HUES48 (cell line): Measurements from ENCODE around the gene ADAMTSL3.

Source experiments
- H3K27ac ChIP-seq: one replicate; pipeline ENCODE4 v1.7.0; 2013; ENCODE audit warnings: low read depth, low read length, inconsistent platforms
- H3K27me3 ChIP-seq: 2 replicates; pipeline ENCODE4 v1.6.1; 2013; ENCODE audit warnings: mild to moderate bottlenecking, low read length; ENCODE audit not compliant: control insufficient read depth, insufficient read depth
- H3K36me3 ChIP-seq: 2 replicates; pipeline ENCODE4 v1.6.1; 2013; ENCODE audit warnings: low read length; ENCODE audit not compliant: control insufficient read depth, insufficient read depth
- H3K4me1 ChIP-seq: 2 replicates; pipeline ENCODE4 v1.6.1; 2013; ENCODE audit warnings: mild to moderate bottlenecking, low read length; ENCODE audit not compliant: control insufficient read depth, insufficient read depth
- H3K4me3 ChIP-seq: 2 replicates; pipeline ENCODE4 v1.5.1; 2013; ENCODE audit warnings: mild to moderate bottlenecking, low read depth, low read length
- H3K9ac ChIP-seq: 2 replicates; pipeline ENCODE4 v1.6.1; 2013; ENCODE audit warnings: mild to moderate bottlenecking, low read depth, low read length, moderate library complexity
- H3K9me3 ChIP-seq: 2 replicates; pipeline ENCODE4 v1.6.1; 2013; ENCODE audit warnings: low read length; ENCODE audit not compliant: control insufficient read depth, insufficient read depth

Gene ADAMTSL3

DNA sequence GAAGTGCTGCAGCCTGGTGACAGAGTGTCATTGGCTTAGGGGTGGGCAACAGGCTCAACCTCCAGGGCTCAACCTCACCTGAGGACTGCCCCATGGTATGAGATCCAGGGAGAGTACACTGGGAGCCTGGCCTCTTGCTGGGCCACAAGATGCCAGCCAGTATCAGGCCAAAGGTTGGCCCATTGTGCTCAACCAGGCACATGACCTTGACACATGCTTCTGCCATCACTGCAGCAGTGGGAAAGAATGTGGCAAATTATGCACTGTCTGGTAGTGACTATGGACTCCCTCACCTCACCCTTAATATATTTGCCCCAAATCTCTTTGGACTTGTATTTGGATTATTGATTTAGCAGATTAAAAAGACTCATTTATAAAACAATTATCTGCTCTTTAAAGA, 347.7 kb downstream of the ADAMTSL3 start:
- H3K27ac ChIP-seq: no peak overlapping the region
- H3K9ac ChIP-seq: no peak overlapping the region
- no peaks in the 10 kb centered on the region for H3K9me3 ChIP-seq
- H3K27me3 ChIP-seq: no peaks in the 10 kb centered on the region
- H3K36me3 ChIP-seq: no peaks in the 10 kb centered on the region
- no peak overlapping the region for H3K4me3 ChIP-seq
- no peaks in the 10 kb centered on the region for H3K4me1 ChIP-seq

DNA sequence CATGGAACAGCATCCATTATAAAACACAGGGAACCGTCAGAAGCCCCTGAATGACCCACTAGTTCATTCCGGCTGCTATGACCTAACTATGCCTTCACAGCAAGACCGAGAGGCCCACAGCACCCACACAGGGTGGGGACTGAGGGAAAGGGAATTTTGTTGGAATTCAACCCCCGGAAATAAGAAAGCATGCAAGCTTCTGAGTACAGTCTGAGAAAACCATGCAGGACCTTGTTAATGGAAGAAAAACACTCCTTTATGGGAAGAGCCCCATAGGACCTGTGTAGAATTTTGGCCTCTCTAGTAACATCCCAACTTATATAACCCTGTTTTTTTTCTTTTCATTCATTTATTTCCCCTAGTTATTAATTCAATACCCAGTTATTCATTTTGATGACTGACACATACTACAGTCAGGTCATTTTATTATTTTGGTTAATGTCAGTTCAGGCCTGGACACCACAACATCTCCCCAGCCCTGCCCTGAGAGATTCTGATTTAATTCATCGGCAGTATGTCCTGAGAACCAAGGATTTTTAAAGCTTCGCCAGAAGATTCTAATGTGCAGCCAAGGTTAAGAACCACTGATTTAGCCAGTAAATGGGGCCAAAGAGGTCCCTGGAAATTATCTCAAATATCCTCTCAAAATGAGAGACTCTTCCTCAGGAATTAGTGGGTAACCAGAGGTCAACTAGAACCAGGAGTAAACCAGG, 350.0 kb downstream of the ADAMTSL3 start:
- Histone ChIP-seq H3K4me3 (no peak overlapping the region), H3K27me3 (no peaks in the 10 kb centered on the region), H3K36me3 (no peaks in the 10 kb centered on the region), H3K27ac (no peak overlapping the region), H3K4me1 (no peaks in the 10 kb centered on the region), H3K9me3 (no peaks in the 10 kb centered on the region), H3K9ac (no peak overlapping the region)

DNA sequence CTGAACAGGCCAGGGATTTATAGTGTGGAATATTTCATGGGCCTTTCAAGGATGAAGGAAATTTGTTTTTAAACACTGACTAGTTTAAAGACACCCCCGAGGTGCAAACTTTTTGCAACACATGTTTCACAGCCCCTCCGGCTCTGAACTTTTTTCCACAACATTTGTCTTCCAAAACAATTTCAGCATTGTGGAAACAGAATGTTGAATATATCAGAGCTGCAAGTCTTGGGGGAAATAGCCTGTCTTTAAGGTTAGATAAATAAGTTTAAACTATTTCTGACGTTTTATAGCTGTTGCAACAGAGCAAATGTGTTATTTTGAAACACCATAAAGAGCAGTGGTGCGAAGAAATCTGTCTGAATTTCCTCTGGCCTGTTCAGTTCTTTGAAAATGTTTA, 352.5 kb downstream of the ADAMTSL3 start:
- no peak overlapping the region for H3K4me3 ChIP-seq
- H3K27me3 ChIP-seq: no peaks in the 10 kb centered on the region
- H3K4me1 ChIP-seq: no peaks in the 10 kb centered on the region
- H3K9ac ChIP-seq: no peak overlapping the region
- H3K27ac ChIP-seq: no peak overlapping the region
- H3K36me3 ChIP-seq: no peaks in the 10 kb centered on the region
- H3K9me3 ChIP-seq: no peaks in the 10 kb centered on the region

DNA sequence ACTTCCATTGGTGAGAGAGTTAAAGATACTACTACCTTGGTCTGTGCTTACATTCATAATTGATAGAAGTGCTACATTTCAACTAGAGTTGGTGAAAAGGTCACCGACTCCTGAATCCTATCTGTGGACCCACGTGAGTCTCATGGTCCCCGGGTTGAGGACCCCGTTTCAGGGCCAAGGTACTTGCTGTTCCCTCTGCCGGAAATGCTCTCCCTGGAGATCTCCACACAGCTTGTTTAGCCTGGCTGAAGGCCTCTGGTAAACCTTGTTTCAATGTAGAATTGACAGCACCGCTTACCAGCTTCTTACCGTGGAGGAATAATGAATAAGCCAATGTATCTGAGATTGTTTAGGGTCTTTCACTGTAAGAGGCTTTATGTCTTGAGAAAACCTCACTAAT, 355.7 kb downstream of the ADAMTSL3 start:
- H3K9me3 ChIP-seq: no peaks in the 10 kb centered on the region
- H3K27ac ChIP-seq: no peak overlapping the region
- no peak overlapping the region for H3K9ac ChIP-seq
- no peaks in the 10 kb centered on the region for H3K36me3 ChIP-seq
- H3K4me3 ChIP-seq: no peak overlapping the region
- no peaks in the 10 kb centered on the region for H3K4me1 ChIP-seq
- H3K27me3 ChIP-seq: no peaks in the 10 kb centered on the region

DNA sequence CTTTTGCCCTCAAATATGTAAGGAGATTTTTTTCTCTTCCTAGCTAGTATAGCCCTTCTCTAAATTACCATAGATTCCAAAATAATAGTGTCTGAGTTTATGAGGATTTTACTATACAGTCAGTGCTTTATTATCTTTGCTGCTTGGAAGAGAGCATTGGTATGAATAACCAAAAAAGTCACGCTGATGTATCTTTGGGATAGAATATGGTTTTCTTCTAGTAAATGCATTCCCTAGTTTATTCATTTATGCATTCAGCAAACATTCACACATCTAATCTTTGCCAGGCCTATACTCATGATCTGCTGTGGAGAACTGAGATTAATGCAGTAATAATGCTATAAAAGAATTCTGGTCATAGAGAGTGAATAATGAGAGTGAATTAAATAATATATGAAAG, 356.3 kb downstream of the ADAMTSL3 start:
- H3K9ac ChIP-seq: no peak overlapping the region
- no peaks in the 10 kb centered on the region for H3K4me1 ChIP-seq
- H3K36me3 ChIP-seq: no peaks in the 10 kb centered on the region
- H3K9me3 ChIP-seq: no peaks in the 10 kb centered on the region
- no peak overlapping the region for H3K4me3 ChIP-seq
- no peaks in the 10 kb centered on the region for H3K27me3 ChIP-seq
- no peak overlapping the region for H3K27ac ChIP-seq

DNA sequence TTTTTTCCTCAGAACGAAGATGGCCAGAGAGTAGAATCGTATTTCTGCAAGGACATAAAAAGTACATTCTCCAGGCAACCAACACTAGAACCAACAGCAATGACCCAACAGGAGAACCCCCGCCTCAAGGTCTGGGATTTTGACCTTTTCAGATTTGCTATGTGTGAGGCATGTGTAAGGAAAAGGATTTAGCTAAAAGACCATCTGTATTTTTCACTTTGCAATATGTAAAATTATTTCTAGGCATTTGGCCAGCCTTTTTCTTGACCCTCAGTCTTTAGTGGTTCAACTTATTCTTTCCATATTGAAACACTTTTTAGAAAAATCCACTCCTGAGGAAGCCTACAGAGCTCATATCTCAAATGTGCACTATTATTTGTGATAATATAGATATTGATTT, 362.4 kb downstream of the ADAMTSL3 start:
- Histone ChIP-seq H3K4me3 (no peak overlapping the region), H3K4me1 (no peaks in the 10 kb centered on the region)

DNA sequence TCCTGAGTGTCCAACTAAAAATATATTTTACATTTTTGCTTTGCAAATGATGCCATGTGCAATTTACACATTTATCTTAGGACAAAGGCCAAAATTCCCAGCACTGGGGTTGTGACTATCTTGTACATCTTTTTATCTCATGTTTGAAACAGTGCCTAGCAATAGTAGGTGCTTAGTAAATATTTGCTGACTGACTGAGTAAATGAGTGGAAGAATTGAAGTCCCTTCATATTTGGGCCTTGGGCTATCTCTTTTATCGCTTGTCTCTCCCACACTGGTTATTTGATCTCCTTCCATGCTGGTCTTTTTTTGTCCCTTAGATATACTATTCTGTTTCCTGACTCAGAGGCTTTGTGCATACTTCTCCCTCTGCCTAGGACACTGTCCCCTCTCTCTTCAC, 368.6 kb downstream of the ADAMTSL3 start:
- Histone ChIP-seq H3K27ac (no peak overlapping the region), H3K4me1 (no peaks in the 10 kb centered on the region), H3K4me3 (no peak overlapping the region), H3K27me3 (no peaks in the 10 kb centered on the region; the same call in 1 of the 2 replicates), H3K9ac (no peak overlapping the region), H3K9me3 (no peaks in the 10 kb centered on the region), H3K36me3 (no peaks in the 10 kb centered on the region)

More for the DNA sequence above, 362.4 kb downstream of the ADAMTSL3 start:
- Histone ChIP-seq H3K27me3 (no peaks in the 10 kb centered on the region), H3K9ac (no peak overlapping the region), H3K36me3 (no peaks in the 10 kb centered on the region), H3K27ac (no peak overlapping the region), H3K9me3 (no peaks in the 10 kb centered on the region)

DNA sequence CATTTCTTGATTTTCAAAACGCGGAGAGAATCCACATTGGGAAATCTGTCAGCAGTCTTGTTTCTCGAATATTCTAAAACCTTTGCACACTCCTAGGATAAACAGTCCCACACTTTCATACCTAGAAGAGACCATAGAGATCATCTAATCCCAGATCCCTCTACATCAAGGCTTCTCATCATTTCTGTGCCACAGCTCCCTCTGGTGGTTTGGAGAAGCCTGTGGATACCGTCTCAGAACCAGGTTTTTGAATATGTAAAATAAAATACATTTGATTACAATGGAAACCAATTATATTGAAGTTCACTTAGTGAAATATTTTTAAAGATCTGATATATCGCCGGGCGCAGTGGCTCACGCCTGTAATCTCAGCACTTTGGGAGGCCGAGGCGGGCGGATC, 369.7 kb downstream of the ADAMTSL3 start:
- Histone ChIP-seq H3K36me3 (no peaks in the 10 kb centered on the region), H3K4me3 (no peak overlapping the region), H3K9ac (no peak overlapping the region), H3K9me3 (no peaks in the 10 kb centered on the region), H3K4me1 (no peaks in the 10 kb centered on the region), H3K27me3 (no peaks in the 10 kb centered on the region; the same call in 1 of the 2 replicates), H3K27ac (no peak overlapping the region)

DNA sequence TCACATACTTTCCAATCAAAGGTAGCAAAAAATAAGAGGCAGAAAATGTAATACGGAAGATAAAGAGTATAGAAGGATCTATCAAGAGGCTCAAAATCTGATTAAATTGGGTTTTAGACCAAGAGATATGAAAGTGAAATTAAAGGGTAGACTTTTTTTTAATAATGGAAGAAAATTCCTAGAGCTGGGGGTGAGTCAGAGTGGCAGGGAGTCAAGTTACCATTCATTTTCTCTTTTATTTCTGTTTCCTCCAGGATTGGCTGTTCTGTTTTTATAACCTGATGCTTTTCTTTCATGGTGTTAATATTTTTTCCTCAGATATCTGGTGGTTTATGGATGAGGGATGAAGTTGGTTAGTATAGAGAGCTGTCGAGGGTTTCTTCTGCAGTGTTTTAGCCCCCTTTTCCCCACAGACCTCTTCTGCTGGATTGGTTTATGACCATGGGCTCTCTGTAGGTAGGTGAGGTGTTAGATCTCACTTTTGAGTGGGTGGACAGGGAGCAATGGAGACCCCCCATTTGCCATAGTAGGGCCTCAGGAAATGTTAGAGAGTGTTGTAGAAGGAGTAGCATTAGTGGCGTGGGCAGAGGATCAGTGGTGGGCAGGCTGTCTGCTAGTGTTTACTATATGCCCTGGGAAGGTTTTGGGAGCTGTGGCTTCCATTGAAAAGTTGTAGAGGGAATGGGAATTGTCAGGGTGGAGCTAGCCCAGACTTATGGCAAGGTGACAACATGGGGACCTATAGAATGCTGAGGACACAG, 380.1 kb downstream of the ADAMTSL3 start:
- no peak overlapping the region for H3K27ac ChIP-seq
- H3K27me3 ChIP-seq: no peaks in the 10 kb centered on the region
- H3K9ac ChIP-seq: no peak overlapping the region
- H3K4me3 ChIP-seq: no peak overlapping the region
- no peaks in the 10 kb centered on the region for H3K36me3 ChIP-seq
- 0 out of 2 replicates have a peak, but pooled peaks cover 4% of the 10 kb centered on the region for H3K4me1 ChIP-seq
- no peaks in the 10 kb centered on the region for H3K9me3 ChIP-seq

DNA sequence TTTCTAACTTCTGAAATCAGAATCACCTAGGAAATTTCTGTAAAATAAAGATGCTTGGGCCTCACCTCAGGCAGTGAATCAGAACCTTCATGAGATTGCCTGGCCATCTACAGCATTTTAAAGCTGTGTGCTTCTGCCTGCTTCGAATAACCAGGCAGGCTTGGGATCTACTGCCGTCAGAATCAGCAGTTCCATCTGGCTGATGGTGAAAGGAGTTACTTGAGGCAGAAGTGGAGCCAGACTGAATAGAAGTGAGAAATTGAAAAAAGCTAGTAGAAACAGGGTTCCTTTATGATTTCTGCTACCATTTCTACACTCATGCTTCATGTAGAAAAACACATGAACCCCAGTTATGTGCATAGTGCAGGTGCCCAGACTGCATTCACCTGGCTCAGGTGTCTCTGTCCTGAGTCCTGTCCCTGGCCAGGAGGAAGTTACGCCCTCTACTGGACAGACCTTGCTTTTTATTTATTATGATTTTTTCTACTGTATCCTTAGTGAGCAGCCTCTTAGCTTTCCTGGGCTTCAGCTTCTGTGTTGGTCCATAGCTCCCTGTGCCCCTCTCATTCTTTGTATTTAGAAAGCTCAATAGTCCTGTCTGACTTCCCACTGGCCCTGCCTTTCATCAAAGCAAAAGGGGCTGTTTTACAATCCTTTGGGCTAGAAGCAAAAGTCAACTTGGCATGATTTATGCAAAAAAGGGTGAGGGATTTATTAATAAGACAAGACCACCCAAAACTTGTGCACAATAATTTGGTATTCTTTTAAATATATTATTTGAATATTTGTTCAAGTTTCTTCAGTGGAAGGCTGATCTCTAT, 380.9 kb downstream of the ADAMTSL3 start:
- Histone ChIP-seq H3K4me3 (no peak overlapping the region), H3K36me3 (no peaks in the 10 kb centered on the region), H3K27me3 (no peaks in the 10 kb centered on the region), H3K9ac (no peak overlapping the region), H3K27ac (no peak overlapping the region), H3K4me1 (0 out of 2 replicates have a peak, but pooled peaks cover 4% of the 10 kb centered on the region), H3K9me3 (no peaks in the 10 kb centered on the region)

DNA sequence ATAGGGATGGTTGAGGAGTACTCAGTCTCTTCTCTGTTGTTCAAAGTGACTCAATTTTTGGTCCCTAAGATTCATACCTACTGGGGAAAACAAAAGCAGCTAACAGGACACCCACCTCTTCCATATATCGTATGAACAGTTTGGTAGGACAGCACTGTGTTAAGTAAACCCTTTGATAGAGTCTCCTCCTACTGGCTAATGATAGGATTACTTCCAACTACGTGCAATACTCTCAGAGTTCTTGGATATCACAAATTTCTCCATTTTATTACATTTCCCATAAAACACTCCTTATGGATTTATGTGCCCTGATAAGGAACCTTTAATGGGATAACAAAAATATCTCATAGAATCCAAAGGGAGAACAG, 381.5 kb downstream of the ADAMTSL3 start:
- H3K4me1 ChIP-seq: 0 out of 2 replicates have a peak, but pooled peaks cover 4% of the 10 kb centered on the region
- H3K36me3 ChIP-seq: no peaks in the 10 kb centered on the region
- H3K27ac ChIP-seq: no peak overlapping the region
- no peak overlapping the region for H3K4me3 ChIP-seq
- no peak overlapping the region for H3K9ac ChIP-seq
- no peaks in the 10 kb centered on the region for H3K27me3 ChIP-seq
- H3K9me3 ChIP-seq: no peaks in the 10 kb centered on the region
